ENCODE data around the gene UIMC1.

- TF ChIP-seq CTCF (IDR thresholded peaks at IDR 0.05): peak; percentile 42 to 57 (median 54)
- TF ChIP-seq POLR2A (IDR thresholded peaks at IDR 0.05): no peak
Observed at GRCh38 chr5:176959051-176959450, 47.5 kb downstream of the UIMC1 start.

Measured in right lobe of liver (tissue), 4 donors.